Glomerular endothelial cell (primary cell): ENCODE data around the gene ETV7. TPM values are rescaled to one million over a fixed set of nuclear protein-coding genes. Genes with fewer than 3 reads are reported as not detected.
"Not testable (repeated sequence)": the region's sequence is repeated elsewhere in the genome, so short reads cannot be mapped to it uniquely, and the experiment has no call there.

ENCODE experiments used
- DNase-seq: peaks from one replicate; pipeline ENCODE4 v3.0.0-alpha.2; 2011; ENCODE audit warnings: low read depth, low spot score; ENCODE audit errors: extremely low read depth
- total RNA-seq: library from RNA; depleted of rRNA; stranded (reverse); fragments of >200 nt; gene quantifications from 2 replicates; pipeline ENCODE4 v1.2.3, GENCODE V29; 2015

ETV7 gene
- total RNA-seq = 2.5 and 2.7 TPM in 2 replicates

GRCh38 chr6:36387440-36388303 is at the start of gene ETV7:
Gene ETV7, minus strand, starts transcription at chr6:36387669. Its CDS starts 128 bp downstream, at chr6:36387541.
- no peak for DNase-seq

- no peak for DNase-seq
These were observed 49.0 kb upstream of the ETV7 start for GRCh38 chr6:36436466-36436865.

- DNase-seq = no peak
These were observed 44.7 kb upstream of the ETV7 start for GRCh38 chr6:36432151-36432671.

- DNase-seq = no peak
These were observed 43.7 kb upstream of the ETV7 start for GRCh38 chr6:36431197-36431596.

- DNase-seq = no peak
These were observed 42.9 kb upstream of the ETV7 start for GRCh38 chr6:36430351-36430750.

- DNase-seq = no peak
These were observed 41.4 kb upstream of the ETV7 start for GRCh38 chr6:36428911-36429310.

- no peak for DNase-seq
These were observed 39.2 kb upstream of the ETV7 start for GRCh38 chr6:36426622-36427021.

GRCh38 chr6:36423101-36423824 is 35.8 kb upstream of the ETV7 start:
- DNase-seq = no peak

- DNase-seq = no peak
These were observed 35.2 kb upstream of the ETV7 start for GRCh38 chr6:36422714-36423100.

GRCh38 chr6:36419310-36419709 is 31.8 kb upstream of the ETV7 start:
- no peak for DNase-seq

GRCh38 chr6:36418558-36418957 is 31.1 kb upstream of the ETV7 start:
- no peak for DNase-seq

- DNase-seq = no peak
These were observed 27.0 kb upstream of the ETV7 start for GRCh38 chr6:36414481-36414880.

- no peak for DNase-seq
These were observed 26.3 kb upstream of the ETV7 start for GRCh38 chr6:36413489-36414480.

GRCh38 chr6:36409718-36410117 is 22.2 kb upstream of the ETV7 start:
- not testable (repeated sequence) for DNase-seq

GRCh38 chr6:36404164-36404563 is 16.7 kb upstream of the ETV7 start:
- no peak for DNase-seq

GRCh38 chr6:36402481-36402880 is 15.0 kb upstream of the ETV7 start:
- DNase-seq = no peak

- no peak for DNase-seq
These were observed 12.5 kb upstream of the ETV7 start for GRCh38 chr6:36399970-36400369.

- no peak for DNase-seq
These were observed 5.2 kb upstream of the ETV7 start for GRCh38 chr6:36392621-36393020.

GRCh38 chr6:36389353-36389752 is 1.9 kb upstream of the ETV7 start:
- DNase-seq = no peak
